Pancreas (tissue), 10 donors: ENCODE measurements around the gene ITPR2. TPM values are rescaled to one million over a fixed set of nuclear protein-coding genes. Genes with fewer than 3 reads are reported as not detected.

Experiments used
- ATAC-seq, 4 donors: fragments of 200-7000 bp; cut with Tn5 transposase; one replicate each; pipeline versions ENCODE4 v1.8.0 to v1.9.1; 2020; ENCODE audit warnings: mild to moderate bottlenecking in 4 of 4, moderate library complexity in 4 of 4
- DNase-seq, 6 donors: peaks; one replicate each; pipeline ENCODE4 v3.0.0-alpha.2; 2020
- FAIRE-seq: peaks from 2 replicates; lab custom pipeline; 2012; peaks lifted over from hg19 to GRCh38; lab: Jason Lieb, UNC
- H3K27ac ChIP-seq, 4 donors: fragments of 200-600 bp; sonication (generic); 1 replicate in 3 of 4; 2 replicates in 1 of 4; pipeline versions ENCODE4 v1.5.0 to v1.8.0; 2020
- H3K27me3 ChIP-seq, 4 donors: fragments of 200-600 bp; one replicate each; pipeline ENCODE4 v1.8.0; 2021
- H3K36me3 ChIP-seq, 3 donors: fragments of 200-600 bp; sonication (generic) in 1 of 3; one replicate each; pipeline versions ENCODE4 v1.5.0 to v1.8.0; 2020 to 2021
- H3K4me1 ChIP-seq, 3 donors: fragments of 200-600 bp; one replicate each; pipeline ENCODE4 v1.8.0; 2021
- H3K4me3 ChIP-seq, 4 donors: fragments of 200-600 bp; sonication (generic) in 2 of 4; one replicate each; pipeline versions ENCODE4 v1.5.0 to v1.8.0; 2020 to 2021
- H3K9me3 ChIP-seq, 4 donors: fragments of 200-600 bp; one replicate each; pipeline ENCODE4 v1.8.0; 2021
- CTCF ChIP-seq, 4 donors: fragments of 200-600 bp; sonication (generic) in 3 of 4; IDR thresholded peaks; one replicate each; pipeline versions ENCODE4 v1.5.0 to v1.8.0; 2021; ENCODE audit warnings: antibody characterized with exemption in 4 of 4
- WGBS, 2 donors: extraction: QIAGEN DNeasy Blood & Tissue Kit; methylation state at CpG; one replicate each; pipeline ENCODE4 v1.1.7; 2013; 5-methylcytosine and 5-hydroxymethylcytosine counted together
- intact Hi-C, 3 donors: fragments of 100-400 bp; cut with DNase I; formaldehyde crosslinking; loops; one replicate each; pipeline versions ENCODE4 v1.11.1 to v1.14.2; 2022
- polyA plus RNA-seq, 2 donors: library from polyadenylated mRNA; stranded (reverse); fragments of 200-250 nt; gene quantifications; one replicate each; pipeline ENCODE4 v1.2.3, GENCODE V29; 2013
- total RNA-seq, 6 donors: library from RNA; stranded (reverse); fragmentation: NEBNext Ultra II Directional in 4 of 6; extraction: Animal tissue kit (Norgen Biotek cat#: 25700) in 4 of 6; gene quantifications; one replicate each; pipeline versions ENCODE4 v1.2.1 to v1.2.4, GENCODE V29; 2021 to 2023
- donor health status: healthy with polysubstance abuse.
- donor health status: DM: no; HTN: no; CAD: no; lungs with moderate emphysema.
- donor health status: DM: no; HTN: no; CAD: no.
- donor health status: control.
- donor health status: control.
- donor health status: Bipolar disorder and iron deficiency.
- donor health status: DM: yes; HTN: yes; CAD: no.
- donor health status: DM: no; HTN: no; CAD: no.
- donor health status: DM: no; HTN: no; CAD: no.
- donor health status: DM: yes; HTN: yes; CAD: no.

Gene ITPR2
- total and polyA plus RNA-seq, 8 donors, result 3.3 to 51.8 (median 25.5) TPM

GRCh38 chr12:26696613-26697092 lies 136.3 kb downstream of the ITPR2 start:
- H3K27me3 ChIP-seq, result no peaks in the 10 kb centered on the region
- H3K36me3 ChIP-seq, result no peaks in the 10 kb centered on the region
- WGBS, 2 donors, result 65 to 71% methylated on average over 7 of the region's 7 CpGs
- no peaks in the 10 kb centered on the region for H3K9me3 ChIP-seq
- H3K4me1 ChIP-seq, result no peaks in the 10 kb centered on the region
- no peak for TF ChIP-seq CTCF (IDR thresholded peaks at IDR 0.05)
- H3K27ac ChIP-seq, result no peak overlapping the region
- DNase-seq, result no peak
- no peak overlapping the region for H3K4me3 ChIP-seq
- no peak for FAIRE-seq
- intact Hi-C loops, result no loop called here
- ATAC-seq, result no peak

GRCh38 chr12:26696048-26696612 lies 136.9 kb downstream of the ITPR2 start:
- Histone ChIP-seq H3K4me1 (no peaks in the 10 kb centered on the region), H3K4me3 (no peak overlapping the region), H3K9me3 (no peaks in the 10 kb centered on the region), H3K27me3 (no peaks in the 10 kb centered on the region), H3K27ac (no peak overlapping the region), H3K36me3 (no peaks in the 10 kb centered on the region)
- 96 to 97% methylated on average over 3 of the region's 3 CpGs for WGBS, 2 donors
- intact Hi-C loops, result no loop called here
- TF ChIP-seq CTCF (IDR thresholded peaks at IDR 0.05), result no peak
- DNase-seq, result no peak
- no peak for ATAC-seq
- no peak for FAIRE-seq

GRCh38 chr12:26694402-26694801 lies 138.6 kb downstream of the ITPR2 start:
- 94 to 98% methylated on average over 2 of the region's 2 CpGs for WGBS, 2 donors
- no peak for ATAC-seq
- H3K36me3 ChIP-seq, result no peaks in the 10 kb centered on the region
- DNase-seq, result no peak
- FAIRE-seq, result no peak
- no peak overlapping the region for H3K27ac ChIP-seq
- no peak overlapping the region for H3K4me3 ChIP-seq
- no peak for TF ChIP-seq CTCF (IDR thresholded peaks at IDR 0.05)
- no peaks in the 10 kb centered on the region for H3K27me3 ChIP-seq
- intact Hi-C loops, result no loop called here
- no peaks in the 10 kb centered on the region for H3K9me3 ChIP-seq
- no peaks in the 10 kb centered on the region for H3K4me1 ChIP-seq

GRCh38 chr12:26692407-26692806 lies 140.6 kb downstream of the ITPR2 start:
- intact Hi-C loops, result no loop called here
- TF ChIP-seq CTCF (IDR thresholded peaks at IDR 0.05), result no peak
- H3K4me3 ChIP-seq, result no peak overlapping the region
- H3K4me1 ChIP-seq, result no peaks in the 10 kb centered on the region
- no peaks in the 10 kb centered on the region for H3K36me3 ChIP-seq
- no peak for ATAC-seq
- H3K27me3 ChIP-seq, result no peaks in the 10 kb centered on the region
- 89 to 90% methylated on average over 4 of the region's 4 CpGs for WGBS, 2 donors
- FAIRE-seq, result no peak
- H3K27ac ChIP-seq, result no peak overlapping the region
- H3K9me3 ChIP-seq, result no peaks in the 10 kb centered on the region
- DNase-seq, result no peak

- FAIRE-seq (no peak), ATAC-seq (no peak), DNase-seq (no peak)
- Histone ChIP-seq H3K9me3 (no peaks in the 10 kb centered on the region), H3K27ac (no peak overlapping the region), H3K36me3 (no peaks in the 10 kb centered on the region), H3K4me1 (no peaks in the 10 kb centered on the region), H3K27me3 (no peaks in the 10 kb centered on the region), H3K4me3 (no peak overlapping the region)
- intact Hi-C loops, result no loop called here
- 88 to 89% methylated on average over 15 of the region's 15 CpGs for WGBS, 2 donors
- TF ChIP-seq CTCF (IDR thresholded peaks at IDR 0.05), result no peak
Measured at GRCh38 chr12:26691234-26691970, 141.6 kb downstream of the ITPR2 start.
